KG1 (cell line): Measurements from ENCODE around the gene ATXN7L1.

Source experiments
- DNase-seq: peaks from one replicate; lab custom pipeline; 2025; lab: John Stamatoyannopoulos, UW

The ATXN7L1 gene

DNA sequence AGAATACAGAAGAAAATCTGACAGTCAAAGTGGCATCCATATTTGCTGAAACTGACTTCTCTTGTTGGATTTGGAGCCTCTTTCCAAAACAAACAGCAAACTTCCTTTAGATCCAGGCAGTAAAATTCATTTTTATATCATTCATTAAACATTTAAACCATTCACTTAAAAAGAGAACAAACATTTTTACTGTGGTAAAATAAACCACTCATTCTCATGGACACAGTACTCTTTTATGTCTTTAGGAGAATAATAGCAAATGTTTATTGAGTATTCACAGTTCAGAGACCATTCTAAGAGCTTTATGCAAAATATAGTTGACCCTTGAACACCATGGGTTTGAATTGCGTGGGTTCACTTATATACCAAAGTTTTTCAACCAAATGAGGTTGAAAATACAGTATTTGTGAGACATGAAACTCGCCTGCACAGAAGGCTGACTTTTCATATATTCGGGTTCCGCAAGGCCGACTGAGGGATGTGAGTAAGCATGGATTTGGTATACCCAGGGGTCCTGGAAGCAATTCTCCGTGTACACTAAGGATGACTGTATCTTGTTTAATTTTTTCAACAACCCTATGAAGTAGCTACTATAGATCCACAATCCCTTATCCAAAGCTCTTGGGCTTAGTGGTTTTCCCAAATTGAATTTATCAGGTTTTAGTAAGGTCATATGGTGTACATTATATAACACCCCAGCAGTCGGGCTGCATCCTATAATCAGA lies 49.1 kb downstream of the ATXN7L1 start:
- no peak for DNase-seq

DNA sequence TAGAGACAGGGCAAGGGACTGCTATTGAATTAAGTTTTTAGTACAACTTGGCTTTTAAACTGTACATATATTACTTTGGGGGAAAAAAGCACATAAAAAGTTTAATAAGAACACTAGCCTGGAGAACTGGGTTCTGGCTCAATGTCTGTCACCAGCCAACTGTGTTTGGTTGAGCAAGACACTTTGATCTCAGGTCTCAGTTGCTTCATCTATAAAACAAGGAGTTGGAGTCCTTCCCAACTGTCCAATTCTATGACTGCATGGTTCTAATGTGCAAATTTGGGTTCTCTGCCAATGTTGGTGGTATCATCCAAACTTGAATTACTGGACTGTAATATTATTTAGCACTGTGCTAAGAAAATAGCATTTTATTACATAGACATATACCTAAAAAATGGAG lies 50.3 kb downstream of the ATXN7L1 start:
- no peak for DNase-seq

DNA sequence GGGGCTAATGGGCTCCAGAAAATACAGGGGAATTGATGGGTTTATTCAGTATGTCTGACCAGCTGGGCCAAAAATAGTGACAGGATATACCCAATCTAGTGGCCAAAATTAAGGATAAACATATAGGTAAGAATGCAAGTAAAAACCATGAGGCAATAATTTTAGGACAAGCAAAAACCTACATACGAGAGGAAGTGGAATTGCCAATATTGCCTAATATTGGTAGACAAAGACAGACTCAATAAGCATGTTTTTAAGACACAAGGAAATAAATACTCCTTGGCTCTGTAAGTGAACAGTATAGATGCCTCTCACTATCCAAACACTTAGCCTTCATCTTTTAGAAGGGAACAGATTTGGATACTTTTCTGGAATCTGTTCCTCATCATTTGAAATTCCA lies 51.0 kb downstream of the ATXN7L1 start:
- no peak for DNase-seq

DNA sequence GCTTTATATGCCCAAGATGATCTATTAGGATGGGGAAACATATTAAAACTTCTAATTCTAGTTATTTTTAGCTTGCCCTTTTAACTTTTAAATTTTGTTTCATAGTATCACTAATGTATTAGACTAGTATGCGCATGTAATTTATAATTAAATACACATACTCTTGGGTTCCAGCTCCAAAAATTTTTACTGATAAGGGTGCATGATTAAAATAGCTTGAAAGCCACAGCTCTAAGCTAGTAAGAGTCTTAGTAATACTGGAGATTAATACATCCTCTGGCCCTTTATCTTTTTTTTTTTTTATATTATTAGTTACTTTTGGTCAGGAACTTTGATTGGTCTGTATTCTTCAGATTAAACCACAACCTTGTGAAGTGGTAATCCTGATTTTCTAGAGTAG lies 53.6 kb downstream of the ATXN7L1 start:
- no peak for DNase-seq

DNA sequence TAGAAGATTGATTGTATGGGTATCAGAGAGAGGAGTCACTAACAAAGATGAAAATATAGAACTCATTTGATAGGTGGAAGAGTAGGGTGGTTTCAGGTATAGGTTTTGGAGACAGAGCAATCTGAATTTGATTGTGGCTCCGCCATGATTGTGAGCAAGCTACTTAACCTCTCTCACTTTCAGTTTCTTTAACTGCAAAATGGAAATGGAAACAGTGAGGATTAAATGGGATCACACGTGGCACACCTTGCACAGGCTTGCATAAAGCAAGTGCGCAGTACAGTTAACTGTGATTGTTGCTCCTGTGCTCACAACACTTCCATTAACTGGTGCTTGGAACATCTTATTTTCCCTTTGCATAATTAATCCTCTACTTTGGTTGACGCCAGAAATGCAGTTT lies 54.9 kb downstream of the ATXN7L1 start:
- no peak for DNase-seq

DNA sequence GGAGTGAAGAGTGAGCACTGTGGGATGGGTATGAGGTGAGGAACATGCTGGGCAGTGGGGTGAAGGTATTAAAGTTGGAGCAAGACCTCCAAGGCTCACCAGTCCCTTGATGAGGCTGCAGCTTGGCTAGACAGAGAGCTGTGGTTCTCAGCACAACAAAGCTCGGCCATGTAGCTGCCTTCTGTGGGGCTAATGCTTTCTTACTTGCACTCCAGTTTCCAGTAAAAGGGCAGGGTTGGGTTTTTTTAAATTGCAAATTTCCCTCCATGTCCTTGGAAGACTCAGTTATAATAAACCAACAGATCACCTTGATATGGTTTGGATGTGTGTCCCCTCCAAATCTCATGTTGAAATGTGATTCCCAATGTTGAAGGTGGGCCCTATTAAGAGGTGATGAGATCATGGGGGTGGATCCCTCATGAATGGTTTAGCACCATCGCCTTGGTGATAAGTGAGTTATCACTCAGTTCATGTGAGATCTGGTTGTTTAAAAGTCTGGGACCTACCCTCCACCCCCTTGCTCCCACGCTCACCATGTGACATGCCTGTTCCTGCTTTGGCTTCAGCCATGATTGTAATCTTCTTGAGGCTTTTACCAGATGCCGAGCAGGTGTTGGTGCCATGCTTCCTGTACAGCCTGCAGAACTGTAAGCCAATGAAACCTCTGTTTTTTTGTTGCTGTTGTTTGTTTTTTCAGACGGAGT lies 55.9 kb downstream of the ATXN7L1 start:
- no peak for DNase-seq

DNA sequence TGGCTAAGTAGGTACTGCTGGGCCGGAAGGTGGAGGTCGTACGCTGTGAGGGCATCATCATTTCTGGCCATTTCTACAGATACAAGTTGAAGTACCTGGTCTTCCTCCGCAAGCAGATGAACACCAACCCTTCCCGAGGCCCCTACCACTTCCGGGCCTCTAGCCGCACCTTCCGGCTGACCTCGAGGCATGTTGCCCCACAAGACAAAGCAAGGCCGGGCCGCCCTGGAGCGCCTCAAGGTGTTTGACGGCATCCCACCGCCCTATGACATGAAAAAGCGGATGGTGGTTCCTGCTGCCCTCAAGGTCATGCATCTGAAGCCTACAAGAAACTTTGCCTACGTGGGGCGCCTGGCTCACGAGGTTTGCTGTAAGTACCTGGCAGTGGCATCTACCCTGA lies 56.8 kb downstream of the ATXN7L1 start:
- no peak for DNase-seq

DNA sequence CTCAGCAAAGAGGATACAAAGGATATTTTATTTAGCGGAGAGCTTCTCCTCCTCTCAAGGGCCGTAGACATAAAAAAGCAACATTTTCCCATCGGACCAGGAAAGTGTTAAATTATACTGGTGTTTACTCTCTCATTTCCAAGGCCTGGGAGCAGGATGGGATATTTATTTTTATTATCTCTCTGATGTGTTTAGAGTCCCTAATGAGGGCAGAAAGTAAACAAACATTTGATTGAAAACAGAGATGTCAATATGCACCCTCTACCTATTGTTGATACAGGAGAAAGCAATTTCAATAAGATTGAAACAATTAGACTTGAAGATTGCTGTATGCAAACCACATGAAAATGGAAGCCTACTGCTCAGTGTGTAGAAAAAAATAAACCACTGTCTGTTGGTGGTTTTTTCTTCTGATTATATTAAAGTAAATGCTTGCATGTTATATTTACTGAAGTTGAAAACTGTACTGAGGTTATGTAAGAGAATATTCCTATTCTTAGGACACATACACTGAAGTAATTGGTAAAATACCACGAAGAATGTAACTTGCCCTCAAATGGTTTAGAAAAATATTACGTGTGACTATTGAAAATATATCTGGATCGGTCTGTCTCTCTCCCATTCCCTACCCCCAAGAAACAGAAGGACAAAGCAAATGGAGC lies 59.3 kb downstream of the ATXN7L1 start:
- no peak for DNase-seq

DNA sequence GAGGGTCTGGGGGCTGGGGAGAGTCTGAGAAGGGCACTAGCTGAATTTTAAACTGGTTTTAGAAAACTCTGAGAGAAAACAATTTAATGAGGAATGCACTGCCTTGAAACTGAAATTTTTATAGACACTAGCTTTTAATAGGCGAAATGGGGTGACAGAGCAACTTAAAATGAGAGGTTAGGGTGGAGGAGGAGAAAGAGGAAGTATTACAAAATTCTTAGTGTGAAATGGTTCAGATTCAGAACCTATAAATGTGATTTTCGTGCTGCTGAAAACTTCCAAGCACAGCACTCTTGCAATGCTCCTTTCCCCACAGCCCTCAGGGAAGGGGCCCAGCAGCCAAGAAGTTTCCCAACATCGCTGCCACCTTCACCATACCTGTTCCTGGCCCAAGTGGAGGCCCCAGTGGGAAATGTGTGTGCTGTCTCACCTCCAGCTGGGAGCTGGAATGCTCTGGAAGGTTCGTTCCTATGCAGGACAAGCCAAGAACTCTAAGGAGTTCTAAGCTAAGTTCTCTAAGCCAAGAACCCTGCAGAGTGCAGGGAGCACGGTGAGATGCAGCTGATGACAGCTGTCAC lies 60.0 kb downstream of the ATXN7L1 start:
- no peak for DNase-seq

DNA sequence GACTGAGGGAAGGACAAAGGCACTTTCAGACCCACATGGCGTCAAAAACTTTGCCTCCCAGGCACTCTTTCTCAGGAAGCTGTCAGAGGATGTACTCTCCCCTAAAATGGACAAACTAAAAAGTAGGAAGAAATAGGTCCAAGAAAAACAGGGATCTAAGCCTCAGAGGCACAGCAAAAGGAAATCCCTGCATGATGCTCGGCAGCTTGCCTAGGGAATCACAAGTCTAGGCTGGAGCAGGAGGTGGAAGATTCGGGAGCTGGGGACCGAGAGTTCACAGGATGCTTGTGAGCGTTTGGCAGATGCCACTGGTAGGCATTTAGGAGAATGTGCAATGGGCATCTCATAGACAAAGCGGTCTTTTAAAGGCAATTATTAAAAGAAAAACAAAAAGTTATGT lies 60.8 kb downstream of the ATXN7L1 start:
- no peak for DNase-seq

DNA sequence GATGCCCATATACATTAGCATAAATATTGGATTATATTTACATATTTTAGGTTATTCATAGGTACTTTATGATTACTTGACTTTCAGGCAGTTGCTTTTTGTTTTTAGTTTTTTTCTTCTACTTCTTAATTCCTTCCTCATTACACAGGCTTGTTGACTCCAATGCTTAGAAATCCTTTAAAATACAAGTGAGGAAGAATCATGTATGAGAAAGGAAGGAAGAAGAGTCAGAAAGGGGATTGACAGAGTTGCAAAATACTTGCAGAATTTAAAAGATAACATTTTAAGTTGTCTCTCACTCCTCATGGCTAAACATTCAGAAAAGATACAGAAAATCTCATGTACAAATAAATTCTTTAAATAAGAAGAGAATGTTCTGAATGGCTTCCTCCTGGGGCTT lies 61.9 kb downstream of the ATXN7L1 start:
- no peak for DNase-seq

DNA sequence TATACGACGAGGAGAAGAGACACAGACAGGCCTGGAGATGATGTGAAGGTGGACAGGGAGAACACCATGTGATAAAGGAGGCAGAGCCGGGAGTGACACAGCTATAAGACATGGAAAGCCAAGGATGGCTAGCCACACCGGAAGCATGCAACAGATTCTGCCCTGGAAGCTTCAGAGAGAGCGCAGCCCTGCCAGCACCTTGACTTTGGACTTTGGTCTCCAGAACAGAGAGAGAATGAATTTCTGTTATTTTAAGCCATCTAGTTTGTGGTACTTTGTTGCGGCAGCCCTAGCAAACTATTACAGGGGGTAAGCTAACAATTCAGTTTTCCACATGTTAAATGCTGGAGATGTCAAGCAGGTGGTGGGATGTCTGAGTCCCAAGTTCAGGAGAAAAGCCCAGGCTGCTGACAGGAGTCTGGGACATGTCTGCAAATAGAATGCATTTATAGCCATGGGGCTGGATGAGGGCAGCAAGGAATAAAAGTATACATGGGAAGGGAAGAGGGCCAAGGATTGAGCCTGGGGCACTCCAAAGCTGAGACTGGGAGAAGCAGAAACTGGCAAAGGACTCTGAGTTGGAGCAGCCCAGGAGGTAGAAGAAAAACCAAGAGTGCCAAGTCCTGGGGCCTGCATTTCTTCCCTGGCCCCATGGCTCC lies 65.1 kb downstream of the ATXN7L1 start:
- DNase-seq, result no peak

DNA sequence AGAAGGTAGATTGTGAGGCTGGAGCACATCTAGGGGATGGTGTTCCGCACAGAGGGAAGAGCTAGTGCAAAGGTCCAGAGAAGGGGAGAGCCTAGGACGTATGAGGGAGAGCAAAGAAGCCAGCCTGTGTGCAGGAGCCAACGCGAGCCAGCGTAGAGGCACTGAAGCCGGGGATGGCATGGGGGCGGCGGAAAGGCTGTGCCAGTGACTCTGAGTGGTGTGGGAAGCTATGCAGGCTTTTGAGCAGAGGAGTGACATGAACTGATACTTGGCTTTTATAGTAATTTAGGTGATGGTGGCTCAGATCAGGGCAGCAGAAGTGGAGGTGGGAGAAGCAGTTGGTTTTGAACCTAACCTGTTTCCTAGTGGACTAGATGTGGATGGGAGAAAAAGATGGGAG lies 65.8 kb downstream of the ATXN7L1 start:
- DNase-seq, result no peak

DNA sequence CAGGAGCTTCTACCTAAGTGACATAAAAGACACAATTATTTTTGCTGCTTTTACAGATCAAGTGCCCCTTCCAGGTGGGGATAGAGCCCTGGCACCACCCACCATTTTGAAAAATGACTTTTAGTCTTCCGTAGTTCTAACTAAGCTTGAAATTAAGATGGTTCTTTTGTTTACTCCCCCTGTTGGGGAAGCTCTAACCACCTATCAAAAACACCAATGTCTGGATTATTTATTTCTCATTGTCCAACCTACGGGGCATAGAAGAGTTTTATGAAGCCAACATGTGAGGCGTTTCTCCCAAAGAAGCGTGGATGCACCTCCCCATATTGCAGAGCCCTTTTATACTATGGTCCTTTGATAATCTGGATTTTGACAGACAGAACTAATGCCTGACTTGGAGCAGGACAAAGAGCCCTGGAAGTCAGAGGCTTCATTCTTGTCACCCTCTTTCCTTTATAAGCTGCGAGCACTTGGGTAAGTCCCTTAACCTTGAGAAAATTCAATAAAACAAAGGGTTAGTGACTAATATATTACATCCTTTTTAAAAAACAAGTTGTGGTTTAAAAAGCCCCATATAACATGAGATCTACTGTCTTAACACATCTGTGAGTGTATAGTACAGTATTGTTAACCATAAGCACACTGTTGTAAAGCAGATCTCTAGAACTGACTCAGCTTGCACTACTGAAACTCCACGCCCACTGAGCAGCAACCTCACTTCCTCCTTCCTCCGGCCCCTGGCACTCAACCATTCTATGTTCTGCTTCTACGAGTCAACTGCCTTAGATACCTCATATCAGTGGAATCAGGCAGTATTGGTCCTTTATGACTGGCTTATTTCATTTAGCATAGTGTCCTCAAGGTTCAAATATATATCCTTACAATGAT lies 67.5 kb downstream of the ATXN7L1 start:
- no peak for DNase-seq

DNA sequence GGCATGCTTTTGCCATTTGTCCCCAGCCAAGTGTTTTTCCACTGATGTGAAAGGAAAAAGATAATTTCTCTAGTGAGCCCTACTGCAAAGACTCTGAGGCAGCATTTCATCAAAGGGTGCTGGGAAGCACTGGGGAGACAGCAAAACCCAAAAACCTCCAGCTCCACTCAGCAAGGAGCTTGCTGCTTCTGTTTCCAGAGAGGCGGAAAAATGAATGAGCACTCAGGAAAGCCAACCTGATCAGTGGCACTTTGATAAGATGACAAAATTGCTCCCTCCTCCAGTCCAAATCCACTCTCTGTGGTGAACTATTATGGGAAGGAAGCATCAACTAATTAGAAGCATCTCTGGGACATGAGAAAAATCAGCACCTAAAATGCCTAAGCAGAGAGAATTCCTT lies 68.2 kb downstream of the ATXN7L1 start:
- DNase-seq, result no peak

DNA sequence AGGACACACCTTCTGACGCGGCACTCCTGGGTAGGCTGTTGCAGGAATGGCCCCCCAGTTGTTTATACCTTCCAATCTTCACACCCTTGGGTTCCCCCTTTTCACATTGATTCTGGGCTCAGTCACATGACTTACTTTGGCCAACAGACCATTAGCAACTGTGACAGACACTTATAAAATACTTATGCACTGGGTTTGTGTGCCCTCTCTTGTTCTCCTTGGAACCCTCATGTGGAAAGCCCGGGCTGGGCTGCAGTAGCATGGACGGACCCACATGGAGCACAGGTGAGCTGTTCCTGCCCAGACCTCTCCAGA lies 69.0 kb downstream of the ATXN7L1 start:
- DNase-seq, result no peak

DNA sequence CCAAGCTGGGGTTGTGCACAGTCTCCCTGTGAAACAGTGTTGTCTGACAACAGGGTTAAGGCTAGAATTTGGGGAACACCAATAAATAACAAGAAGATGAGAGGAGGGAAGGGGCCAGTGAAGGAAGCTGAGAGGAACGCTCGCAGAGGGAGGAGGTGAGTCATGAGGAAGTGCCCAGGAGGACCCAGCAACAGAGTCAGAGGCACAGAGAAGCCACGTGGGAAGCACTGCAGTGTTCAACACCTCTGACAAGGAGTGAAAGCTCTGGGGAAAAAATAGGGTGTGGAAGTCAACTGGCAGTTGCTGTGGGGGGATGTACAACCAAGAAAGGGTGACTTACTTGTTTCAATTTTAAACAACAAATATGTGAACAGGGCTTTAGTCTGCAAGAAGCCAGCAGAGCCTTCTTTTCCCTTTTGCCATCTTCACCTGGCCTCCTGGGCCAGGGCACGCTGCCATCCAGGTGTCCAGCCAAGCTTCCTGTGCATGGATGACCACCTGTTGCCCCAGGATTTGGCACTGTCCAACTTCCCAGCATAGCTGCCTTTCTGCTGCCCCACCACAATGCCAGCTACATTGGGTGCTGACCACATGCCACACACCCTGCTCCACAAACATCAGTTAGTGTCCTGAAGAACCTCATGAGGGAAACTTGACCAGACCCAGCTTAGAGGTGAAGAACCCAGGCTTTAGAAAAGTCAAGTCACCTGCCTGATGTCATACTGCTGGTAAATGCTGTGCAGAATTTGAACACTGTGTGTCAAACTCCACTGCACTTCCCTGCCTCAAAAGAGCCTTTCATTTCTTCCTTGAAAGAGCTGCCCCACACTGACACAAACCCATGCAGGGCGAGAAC lies 69.6 kb downstream of the ATXN7L1 start:
- DNase-seq, result no peak

DNA sequence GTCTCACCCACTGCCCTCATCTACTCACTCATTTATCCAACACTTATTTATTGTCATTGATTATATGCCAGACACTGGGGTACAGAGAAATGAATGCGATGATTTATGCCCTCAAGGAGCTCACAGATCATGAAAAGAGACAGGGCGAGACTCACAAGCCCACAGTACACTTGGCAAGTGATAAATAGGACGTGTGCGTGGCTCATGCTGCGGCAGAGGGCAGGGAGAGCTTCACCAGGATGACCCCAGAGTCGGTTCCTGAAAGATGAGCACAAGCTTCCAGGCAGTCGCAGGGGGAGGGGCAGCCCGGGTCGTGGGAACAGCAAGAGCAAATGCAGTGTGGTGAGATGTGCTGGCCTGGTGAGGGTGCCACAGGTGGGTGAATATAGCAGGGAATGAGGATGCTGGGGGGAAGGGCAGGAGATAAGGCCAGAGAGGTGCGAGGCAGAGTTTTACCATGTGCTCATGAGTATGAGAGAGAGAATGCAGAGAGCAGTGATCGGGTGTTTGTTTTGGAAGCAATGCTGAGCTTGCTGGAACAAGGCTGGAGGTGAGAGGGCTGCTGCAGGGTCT lies 70.9 kb downstream of the ATXN7L1 start:
- no peak for DNase-seq

DNA sequence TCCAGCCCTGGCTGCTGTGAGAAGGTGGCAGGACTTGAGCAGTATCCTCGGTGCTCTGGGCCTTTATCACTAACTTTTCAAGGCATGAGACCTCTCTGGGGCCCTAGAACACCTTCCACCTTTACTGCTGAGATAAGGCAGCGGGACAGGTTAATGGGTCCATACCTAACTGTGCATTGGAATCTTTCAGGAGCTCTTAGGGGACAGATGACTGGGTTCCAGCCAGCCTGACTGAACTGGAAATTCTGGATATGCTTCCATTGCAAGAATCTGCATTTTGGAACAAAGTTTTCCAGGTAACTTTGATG lies 73.0 kb downstream of the ATXN7L1 start:
- no peak for DNase-seq

DNA sequence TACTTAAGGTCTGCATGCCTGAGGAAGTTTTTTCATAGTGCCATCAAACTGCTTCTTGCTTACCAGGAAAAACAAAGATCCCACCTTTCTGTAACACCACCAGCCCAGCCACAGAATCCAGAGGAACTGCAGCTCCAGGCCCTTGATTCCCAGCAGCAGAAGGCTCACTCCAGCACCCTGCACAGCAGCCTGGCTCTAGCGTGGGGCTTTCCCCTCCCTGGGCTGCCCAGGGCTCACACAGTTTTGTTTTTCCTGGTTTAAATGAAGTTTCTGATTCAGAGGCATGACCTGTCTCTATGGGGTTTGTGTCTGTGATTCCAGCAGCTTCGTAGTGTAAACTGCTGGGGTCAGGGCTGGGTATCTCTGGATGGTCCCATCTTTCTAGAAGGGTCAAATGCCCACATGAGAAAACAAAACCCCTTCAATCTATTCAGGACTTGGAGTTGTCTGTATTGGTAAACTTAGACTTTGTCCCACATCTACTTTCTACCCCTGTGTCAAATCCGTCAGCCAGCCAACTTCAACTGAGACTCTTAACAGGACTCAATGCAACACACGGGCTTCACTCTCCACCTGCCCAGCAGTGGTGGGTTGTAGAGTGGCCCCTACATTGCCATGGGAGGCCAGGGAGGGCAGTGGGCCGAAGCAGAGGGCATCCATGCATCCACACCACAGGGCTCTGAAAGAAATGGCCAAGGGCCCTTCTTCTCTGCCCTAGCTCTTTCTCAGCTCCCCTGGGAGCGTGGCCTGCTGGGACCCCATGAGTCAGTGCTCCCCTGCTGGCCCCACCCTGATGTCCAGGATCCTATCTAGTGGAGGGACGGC lies 73.6 kb downstream of the ATXN7L1 start:
- no peak for DNase-seq
